ENCODE results near the gene ALG9. TPM values are rescaled to one million over a fixed set of nuclear protein-coding genes. Genes with fewer than 3 reads are reported as not detected.

Gene ALG9
- total RNA-seq, 2 experiments from 2014 or later: 32.0 to 36.6 TPM

GRCh38 chr11:111882202-111882601 lies 10.8 kb upstream of the ALG9 start:
- POLR2A ChIA-PET: interaction anchor here (0.6 kb wide), 1 partner anchor 22 kb away, joined by 4 read pairs; no protein-coding TSS in a partner anchor
- ATAC-seq: no peak
- CTCF ChIA-PET: interaction anchor here (0.9 to 2.1 kb wide), 6 partner anchors 11 to 138 kb away, joined by 4 to 10 read pairs (median 5); partner anchors contain the start of gene ALG9
- H3K27ac Mint-ChIP-seq: no peak overlapping the region
- no peaks in the 10 kb centered on the region for H3K27me3 Mint-ChIP-seq
- peaks cover 19% of the 10 kb centered on the region for H3K4me1 Mint-ChIP-seq (ENCODE audit: low read depth)
- H3K9me3 Mint-ChIP-seq: no peaks in the 10 kb centered on the region
- H3K4me3 Mint-ChIP-seq: no peak overlapping the region
- DNase-seq: no peak
- intact Hi-C loops (cut with micrococcal nuclease): no loop called here
- TF ChIP-seq CTCF (IDR thresholded peaks at IDR 0.05): no peak
- peaks cover 5% of the 10 kb centered on the region for H3K36me3 Mint-ChIP-seq (ENCODE audit: low read depth)

GRCh38 chr11:111879637-111879960 lies 8.2 kb upstream of the ALG9 start:
- Mint-ChIP-seq H3K9me3 (no peaks in the 10 kb centered on the region), H3K27me3 (no peaks in the 10 kb centered on the region), H3K4me1 (ENCODE audit: low read depth) (peaks cover 24% of the 10 kb centered on the region), H3K36me3 (ENCODE audit: low read depth) (peaks cover 19% of the 10 kb centered on the region), H3K4me3 (peak overlapping the region; percentile 88), H3K27ac (peak overlapping the region; percentile 99)
- CTCF ChIA-PET: interaction anchor here (0.9 to 1.5 kb wide), 5 partner anchors 9 to 275 kb away, joined by 3 to 8 read pairs (median 4); partner anchors contain the start of gene ALG9
- POLR2A ChIA-PET: interaction anchor here (1.0 to 1.4 kb wide), 4 partner anchors 9 to 103 kb away, joined by 3 to 7 read pairs (median 4); no protein-coding TSS in a partner anchor
- TF ChIP-seq CTCF (IDR thresholded peaks at IDR 0.05): no peak
- DNase-seq (no peak), ATAC-seq (peak; percentile 0)
- intact Hi-C loops (cut with micrococcal nuclease): loop anchor here (2.0 to 10.0 kb wide), 3 partner anchors 47 to 205 kb away; partner anchors contain the start of genes SDHD and TIMM8B

- ChIA-PET CTCF (interaction anchor here (0.9 to 1.7 kb wide), 7 partner anchors 10 to 292 kb away, joined by 3 to 8 read pairs (median 4); no protein-coding TSS in a partner anchor), POLR2A (interaction anchor here (1.1 to 1.4 kb wide), 2 partner anchors 8 to 103 kb away, joined by 3 to 5 read pairs; no protein-coding TSS in a partner anchor)
- Mint-ChIP-seq H3K36me3 (ENCODE audit: low read depth) (peaks cover 21% of the 10 kb centered on the region), H3K9me3 (no peaks in the 10 kb centered on the region), H3K4me1 (ENCODE audit: low read depth) (peaks cover 24% of the 10 kb centered on the region), H3K27ac (peak within 1 kb of the TSS; percentile 99), H3K4me3 (peak within 1 kb of the TSS; percentile 88), H3K27me3 (no peaks in the 10 kb centered on the region)
- DNase-seq (peak; percentile 97), ATAC-seq (peak; percentile 94)
- peak; percentile 92 for TF ChIP-seq CTCF (IDR thresholded peaks at IDR 0.05)
- intact Hi-C loops (cut with micrococcal nuclease): loop anchor here (2.0 to 10.0 kb wide), 3 partner anchors 48 to 206 kb away; partner anchors contain the start of genes SDHD and TIMM8B
Observed at GRCh38 chr11:111878849-111879636, 7.7 kb upstream of the ALG9 start, which contains the start of the genes CFAP68 and FDXACB1. Gene CFAP68 (plus strand): TSS chr11:111879541. CDS start chr11:111879561, 20 bp downstream. Gene FDXACB1 (minus strand): TSS chr11:111879165. CDS start chr11:111879132, 33 bp downstream.

- POLR2A ChIA-PET: interaction anchor here (0.8 to 1.4 kb wide), 2 partner anchors 48 to 203 kb away, joined by 3 read pairs; no protein-coding TSS in a partner anchor
- intact Hi-C loops (cut with micrococcal nuclease): loop anchor here (2.0 to 10.0 kb wide), 3 partner anchors 48 to 206 kb away; partner anchors contain the start of genes SDHD and TIMM8B
- ATAC-seq: no peak
- CTCF ChIA-PET: interaction anchor here (0.8 to 1.7 kb wide), 6 partner anchors 9 to 292 kb away, joined by 3 to 6 read pairs (median 3); no protein-coding TSS in a partner anchor
- H3K27me3 Mint-ChIP-seq: no peaks in the 10 kb centered on the region
- H3K4me1 Mint-ChIP-seq (ENCODE audit: low read depth): peaks cover 24% of the 10 kb centered on the region
- H3K27ac Mint-ChIP-seq: peak overlapping the region; percentile 99
- H3K36me3 Mint-ChIP-seq (ENCODE audit: low read depth): peaks cover 20% of the 10 kb centered on the region
- DNase-seq: no peak
- H3K4me3 Mint-ChIP-seq: peak overlapping the region; percentile 88
- H3K9me3 Mint-ChIP-seq: no peaks in the 10 kb centered on the region
- no peak for TF ChIP-seq CTCF (IDR thresholded peaks at IDR 0.05)
Observed at GRCh38 chr11:111878385-111878848, 7.0 kb upstream of the ALG9 start.

All from activated CD8-positive, alpha-beta T cell treated with anti-CD3 and anti-CD28 coated beads for 36 hours (primary cell).